ENCODE measurements around the gene FMN1. TPM values are rescaled to one million over a fixed set of nuclear protein-coding genes. Genes with fewer than 3 reads are reported as not detected.

Gene FMN1
- total RNA-seq, 1 experiment from 2014 or later = 3.9 TPM

DNA sequence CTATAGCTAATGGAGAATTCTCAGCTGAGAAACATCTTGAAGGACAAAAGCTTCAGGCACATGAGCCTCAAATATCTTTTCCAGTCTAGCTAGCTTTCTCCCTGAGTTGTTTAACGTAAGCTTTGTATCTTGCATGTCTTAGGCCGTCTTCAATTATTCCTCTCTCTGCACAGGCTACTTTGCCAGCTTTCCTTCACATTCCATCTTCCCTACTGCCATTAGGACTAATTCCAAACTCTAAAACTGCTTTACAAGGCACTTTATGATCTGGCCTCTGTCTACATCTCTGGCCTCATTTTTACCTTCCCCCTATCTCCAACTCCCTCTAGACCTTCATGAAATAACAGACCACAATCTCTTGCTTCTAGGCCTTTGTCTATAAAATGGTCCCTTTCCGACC is 305.3 kb downstream of the FMN1 start:
- TF ChIP-seq SIN3A (IDR thresholded peaks at IDR 0.05; ENCODE audit: borderline replicate concordance, insufficient read depth, low read depth, low read length) (no peak), TCF7L2 (IDR thresholded peaks at IDR 0.05; ENCODE audit: low read depth, low read length) (no peak), POLR2AphosphoS5 (IDR thresholded peaks at IDR 0.05; ENCODE audit: low read depth, low read length) (no peak)
- TF ChIP-seq, protein P1, sequence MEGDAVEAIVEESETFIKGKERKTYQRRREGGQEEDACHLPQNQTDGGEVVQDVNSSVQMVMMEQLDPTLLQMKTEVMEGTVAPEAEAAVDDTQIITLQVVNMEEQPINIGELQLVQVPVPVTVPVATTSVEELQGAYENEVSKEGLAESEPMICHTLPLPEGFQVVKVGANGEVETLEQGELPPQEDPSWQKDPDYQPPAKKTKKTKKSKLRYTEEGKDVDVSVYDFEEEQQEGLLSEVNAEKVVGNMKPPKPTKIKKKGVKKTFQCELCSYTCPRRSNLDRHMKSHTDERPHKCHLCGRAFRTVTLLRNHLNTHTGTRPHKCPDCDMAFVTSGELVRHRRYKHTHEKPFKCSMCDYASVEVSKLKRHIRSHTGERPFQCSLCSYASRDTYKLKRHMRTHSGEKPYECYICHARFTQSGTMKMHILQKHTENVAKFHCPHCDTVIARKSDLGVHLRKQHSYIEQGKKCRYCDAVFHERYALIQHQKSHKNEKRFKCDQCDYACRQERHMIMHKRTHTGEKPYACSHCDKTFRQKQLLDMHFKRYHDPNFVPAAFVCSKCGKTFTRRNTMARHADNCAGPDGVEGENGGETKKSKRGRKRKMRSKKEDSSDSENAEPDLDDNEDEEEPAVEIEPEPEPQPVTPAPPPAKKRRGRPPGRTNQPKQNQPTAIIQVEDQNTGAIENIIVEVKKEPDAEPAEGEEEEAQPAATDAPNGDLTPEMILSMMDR (IDR thresholded peaks at IDR 0.05) = no peak
- TF ChIP-seq, protein P2, sequence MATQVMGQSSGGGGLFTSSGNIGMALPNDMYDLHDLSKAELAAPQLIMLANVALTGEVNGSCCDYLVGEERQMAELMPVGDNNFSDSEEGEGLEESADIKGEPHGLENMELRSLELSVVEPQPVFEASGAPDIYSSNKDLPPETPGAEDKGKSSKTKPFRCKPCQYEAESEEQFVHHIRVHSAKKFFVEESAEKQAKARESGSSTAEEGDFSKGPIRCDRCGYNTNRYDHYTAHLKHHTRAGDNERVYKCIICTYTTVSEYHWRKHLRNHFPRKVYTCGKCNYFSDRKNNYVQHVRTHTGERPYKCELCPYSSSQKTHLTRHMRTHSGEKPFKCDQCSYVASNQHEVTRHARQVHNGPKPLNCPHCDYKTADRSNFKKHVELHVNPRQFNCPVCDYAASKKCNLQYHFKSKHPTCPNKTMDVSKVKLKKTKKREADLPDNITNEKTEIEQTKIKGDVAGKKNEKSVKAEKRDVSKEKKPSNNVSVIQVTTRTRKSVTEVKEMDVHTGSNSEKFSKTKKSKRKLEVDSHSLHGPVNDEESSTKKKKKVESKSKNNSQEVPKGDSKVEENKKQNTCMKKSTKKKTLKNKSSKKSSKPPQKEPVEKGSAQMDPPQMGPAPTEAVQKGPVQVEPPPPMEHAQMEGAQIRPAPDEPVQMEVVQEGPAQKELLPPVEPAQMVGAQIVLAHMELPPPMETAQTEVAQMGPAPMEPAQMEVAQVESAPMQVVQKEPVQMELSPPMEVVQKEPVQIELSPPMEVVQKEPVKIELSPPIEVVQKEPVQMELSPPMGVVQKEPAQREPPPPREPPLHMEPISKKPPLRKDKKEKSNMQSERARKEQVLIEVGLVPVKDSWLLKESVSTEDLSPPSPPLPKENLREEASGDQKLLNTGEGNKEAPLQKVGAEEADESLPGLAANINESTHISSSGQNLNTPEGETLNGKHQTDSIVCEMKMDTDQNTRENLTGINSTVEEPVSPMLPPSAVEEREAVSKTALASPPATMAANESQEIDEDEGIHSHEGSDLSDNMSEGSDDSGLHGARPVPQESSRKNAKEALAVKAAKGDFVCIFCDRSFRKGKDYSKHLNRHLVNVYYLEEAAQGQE (IDR thresholded peaks at IDR 0.05; ENCODE audit: insufficient read depth in 1 of 2, low read depth in 2 of 2, low read length in 1 of 2) = no peak
- Histone ChIP-seq H3K36me3 (ENCODE audit: control insufficient read depth, insufficient read depth, low read length) (no peaks in the 10 kb centered on the region), H3K4me3 (ENCODE audit: low read depth in 2 of 2, low read length in 2 of 2) (no peak overlapping the region), H3K27ac (ENCODE audit: low read length) (no peak overlapping the region), H3K4me1 (ENCODE audit: control insufficient read depth, insufficient read depth, low read length) (no peaks in the 10 kb centered on the region), H3K27me3 (ENCODE audit: control insufficient read depth, insufficient read depth, low read length) (no peaks in the 10 kb centered on the region), H3K9me3 (ENCODE audit: control insufficient read depth, insufficient read depth, low read depth, low read length) (no peaks in the 10 kb centered on the region)
- ChIA-PET CTCF (no interaction called here), POLR2A (no interaction called here)
- in situ Hi-C loops (cut with HindIII; ENCODE audit: low pct_unique_long_range_greater_than_20kb, low sequenced_read_pairs) = no loop called here
- BruUV-seq (replicated peaks) = no TSS peak
- ATAC-seq (no peak), DNase-seq (ENCODE audit: low read depth, low spot score) (no peak)
- intact Hi-C loops (cut with micrococcal nuclease; ENCODE audit: unreplicated experiment) = no loop called here

DNA sequence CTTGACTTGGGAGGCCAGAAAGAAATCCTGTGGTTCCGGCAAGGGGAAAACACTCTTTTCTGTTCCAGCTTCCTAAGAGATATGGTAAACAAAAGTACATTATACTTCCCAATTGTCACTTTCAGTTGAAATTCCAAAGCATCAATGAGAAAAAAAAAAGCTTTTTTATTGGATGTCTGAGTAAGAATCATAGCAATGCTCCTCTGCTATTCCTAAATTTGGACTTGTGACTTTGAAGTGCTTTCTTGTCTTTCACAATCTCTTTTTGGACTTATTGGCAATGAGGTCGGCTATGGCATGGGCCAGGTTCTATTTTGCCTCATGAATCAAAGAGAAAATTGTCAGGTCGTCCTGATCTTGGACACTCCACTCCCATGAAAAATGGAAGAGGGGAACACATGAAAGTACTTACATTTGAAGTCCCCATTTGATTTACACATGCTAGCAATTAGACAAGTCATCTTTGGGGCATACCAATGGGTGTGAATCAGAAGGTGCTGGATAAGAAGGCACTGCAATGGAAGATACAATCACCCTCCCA is 306.2 kb downstream of the FMN1 start:
- ChIA-PET POLR2A (no interaction called here), CTCF (no interaction called here)
- ATAC-seq (no peak), DNase-seq (ENCODE audit: low read depth, low spot score) (no peak)
- BruUV-seq (replicated peaks) = no TSS peak
- in situ Hi-C loops (cut with HindIII; ENCODE audit: low pct_unique_long_range_greater_than_20kb, low sequenced_read_pairs) = no loop called here
- Histone ChIP-seq H3K27ac (ENCODE audit: low read length) (no peak overlapping the region), H3K4me1 (ENCODE audit: control insufficient read depth, insufficient read depth, low read length) (no peaks in the 10 kb centered on the region), H3K9me3 (ENCODE audit: control insufficient read depth, insufficient read depth, low read depth, low read length) (no peaks in the 10 kb centered on the region), H3K36me3 (ENCODE audit: control insufficient read depth, insufficient read depth, low read length) (no peaks in the 10 kb centered on the region), H3K27me3 (ENCODE audit: control insufficient read depth, insufficient read depth, low read length) (no peaks in the 10 kb centered on the region), H3K4me3 (ENCODE audit: low read depth in 2 of 2, low read length in 2 of 2) (no peak overlapping the region)
- TF ChIP-seq TCF7L2 (IDR thresholded peaks at IDR 0.05; ENCODE audit: low read depth, low read length) = no peak
- intact Hi-C loops (cut with micrococcal nuclease; ENCODE audit: unreplicated experiment) = no loop called here

DNA sequence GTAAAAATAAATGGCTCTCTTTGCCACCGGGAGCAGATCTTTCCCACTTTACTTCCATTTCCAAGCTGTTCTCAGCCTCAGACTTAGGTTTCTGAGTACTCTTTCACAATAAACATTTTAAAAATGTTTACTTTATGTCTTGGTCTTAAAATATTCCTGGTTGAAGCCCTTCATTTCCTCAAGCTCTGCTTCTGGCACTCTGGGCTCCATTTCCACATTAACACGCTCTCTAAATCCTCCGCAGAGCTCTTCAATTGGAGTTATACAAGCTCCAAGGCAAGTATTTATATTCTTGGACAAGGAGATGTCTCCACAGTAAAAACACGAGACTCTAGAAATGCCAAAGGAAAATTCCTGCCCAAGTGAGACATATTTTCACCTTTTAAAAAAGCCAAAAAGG is 307.4 kb downstream of the FMN1 start:
- TF ChIP-seq SIN3A (IDR thresholded peaks at IDR 0.05; ENCODE audit: borderline replicate concordance, insufficient read depth, low read depth, low read length) = no peak
- no peak for TF ChIP-seq TCF7L2 (IDR thresholded peaks at IDR 0.05; ENCODE audit: low read depth, low read length)
- no peak for TF ChIP-seq POLR2AphosphoS5 (IDR thresholded peaks at IDR 0.05; ENCODE audit: low read depth, low read length)
- TF ChIP-seq, protein P1 (IDR thresholded peaks at IDR 0.05) = no peak
- TF ChIP-seq, protein P2 (IDR thresholded peaks at IDR 0.05; ENCODE audit: insufficient read depth in 1 of 2, low read depth in 2 of 2, low read length in 1 of 2) = no peak
- H3K9me3 ChIP-seq (ENCODE audit: control insufficient read depth, insufficient read depth, low read depth, low read length) = no peaks in the 10 kb centered on the region
- no peak overlapping the region for H3K4me3 ChIP-seq (ENCODE audit: low read depth in 2 of 2, low read length in 2 of 2)
- ATAC-seq (no peak), DNase-seq (ENCODE audit: low read depth, low spot score) (no peak)
- in situ Hi-C loops (cut with HindIII; ENCODE audit: low pct_unique_long_range_greater_than_20kb, low sequenced_read_pairs) = no loop called here
- no peaks in the 10 kb centered on the region for H3K27me3 ChIP-seq (ENCODE audit: control insufficient read depth, insufficient read depth, low read length)
- H3K36me3 ChIP-seq (ENCODE audit: control insufficient read depth, insufficient read depth, low read length) = no peaks in the 10 kb centered on the region
- no TSS peak for BruUV-seq (replicated peaks)
- ChIA-PET CTCF (no interaction called here), POLR2A (no interaction called here)
- no peaks in the 10 kb centered on the region for H3K4me1 ChIP-seq (ENCODE audit: control insufficient read depth, insufficient read depth, low read length)
- H3K27ac ChIP-seq (ENCODE audit: low read length) = no peak overlapping the region
- intact Hi-C loops (cut with micrococcal nuclease; ENCODE audit: unreplicated experiment) = no loop called here
